ENCODE results near the gene PRRC2C. TPM values are rescaled to one million over a fixed set of nuclear protein-coding genes. Genes with fewer than 3 reads are reported as not detected.

The PRRC2C gene
- total and polyA plus RNA-seq, 2 of the 4 experiments (the other 2 are of a cell fraction), result 54.0 to 58.3 TPM

DNA sequence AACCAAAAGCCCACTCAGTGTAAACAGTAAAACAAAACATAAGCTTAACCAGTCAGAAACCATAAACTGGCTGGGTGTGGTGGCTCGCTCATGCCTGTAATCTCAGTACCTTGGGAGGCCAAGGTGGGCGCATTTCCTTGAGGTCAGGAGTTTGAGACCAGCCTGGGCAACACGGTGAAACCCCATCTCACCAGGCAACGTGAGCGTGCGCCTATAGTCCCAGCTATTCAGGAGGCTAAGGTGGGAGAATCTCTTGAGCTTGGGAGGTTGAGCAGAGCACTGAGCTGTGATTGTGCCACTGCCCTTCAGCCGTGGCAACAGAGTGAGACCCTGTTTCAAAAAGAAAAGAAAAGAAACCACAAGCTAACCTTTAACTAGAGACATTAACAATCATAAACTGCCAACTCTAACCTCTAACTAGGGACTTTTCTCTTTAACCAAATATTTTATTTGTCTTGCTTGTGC is 13.1 kb upstream of the PRRC2C start:
- no peak overlapping the region for H2BK120ac ChIP-seq (ENCODE audit: low read depth, low read length)
- no peak overlapping the region for H3K56ac ChIP-seq (ENCODE audit: extremely low read depth, insufficient read depth, low read length)
- H3K9me3 ChIP-seq (ENCODE audit: control insufficient read depth, insufficient read depth, low read length), result no peaks in the 10 kb centered on the region
- no peak overlapping the region for H3K23ac ChIP-seq (ENCODE audit: low read depth, low read length)
- H2BK5ac ChIP-seq (ENCODE audit: low read depth, low read length, poor library complexity, severe bottlenecking), result no peak overlapping the region
- no peak overlapping the region for H3K4me2 ChIP-seq (ENCODE audit: low read depth, low read length)
- H3K18ac ChIP-seq (ENCODE audit: low read depth, low read length), result no peak overlapping the region
- H2AK5ac ChIP-seq (ENCODE audit: low read depth, low read length), result no peak overlapping the region
- no peak overlapping the region for H3K9ac ChIP-seq (ENCODE audit: low read depth, low read length)
- POLR2A ChIA-PET (ENCODE audit: unreplicated experiment), result no interaction called here
- H3K27me3 ChIP-seq (ENCODE audit: control insufficient read depth, insufficient read depth, low read length), result no peaks in the 10 kb centered on the region
- DNase-seq, result no peak
- no peak overlapping the region for H3K4ac ChIP-seq (ENCODE audit: low read depth, low read length)
- H3K14ac ChIP-seq (replicated peaks; ENCODE audit: low read depth, low read length), result no peak overlapping the region
- no peaks in the 10 kb centered on the region for H4K20me1 ChIP-seq (ENCODE audit: insufficient read depth, low read length)
- no peaks in the 10 kb centered on the region for H3K36me3 ChIP-seq (ENCODE audit: control insufficient read depth, insufficient read depth, low read length)
- BruUV-seq (replicated peaks), result no TSS peak
- H3K4me1 ChIP-seq (ENCODE audit: control insufficient read depth, insufficient read depth, low read length), result no peaks in the 10 kb centered on the region
- no CpG with 5 or more reads among the region's 7 CpGs for WGBS, 2 experiments (ENCODE audit: extremely low coverage in 2 of 2, insufficient read length in 1 of 2)
- 0 out of 2 replicates have a peak, but pooled peaks cover 3% of the 10 kb centered on the region for H3K9me1 ChIP-seq (ENCODE audit: insufficient read depth, low read length)
- H4K5ac ChIP-seq (ENCODE audit: low read depth, low read length), result no peak overlapping the region
- dilution Hi-C loops (cut with HindIII; ENCODE audit: low sequenced_read_pairs, unreplicated experiment) (no loop called here), in situ Hi-C loops (cut with MboI; ENCODE audit: low sequenced_read_pairs) (no loop called here), intact Hi-C loops (cut with micrococcal nuclease) (no loop called here)
- CTCF ChIA-PET, result interaction anchor here (1.4 kb wide), 1 partner anchor 12 kb away, joined by 4 read pairs; no protein-coding TSS in a partner anchor
- no peak overlapping the region for H3K4me3 ChIP-seq (ENCODE audit: insufficient read depth, low read depth, low read length)
- H3K79me1 ChIP-seq (ENCODE audit: low read depth in 1 of 2, low read length in 2 of 2), result no peaks in the 10 kb centered on the region
- H2BK20ac ChIP-seq (ENCODE audit: low read depth, low read length), result no peak overlapping the region
- no peak overlapping the region for H2BK15ac ChIP-seq (ENCODE audit: low read depth, low read length)
- no peak overlapping the region for H3K27ac ChIP-seq (ENCODE audit: insufficient read depth, low read length)
- H4K91ac ChIP-seq (ENCODE audit: insufficient read depth, low read depth, low read length), result no peak overlapping the region
- no peak overlapping the region for H2AK9ac ChIP-seq (replicated peaks; ENCODE audit: low read depth, low read length, poor library complexity)
- no peak overlapping the region for H2AFZ ChIP-seq (replicated peaks; ENCODE audit: low read length, poor library complexity)
- no peak for ATAC-seq (ENCODE audit: low read depth)
- no peak for TF ChIP-seq RCOR1 (IDR thresholded peaks at IDR 0.05; ENCODE audit: insufficient replicate concordance, low read length)
- TF ChIP-seq, protein P1, sequence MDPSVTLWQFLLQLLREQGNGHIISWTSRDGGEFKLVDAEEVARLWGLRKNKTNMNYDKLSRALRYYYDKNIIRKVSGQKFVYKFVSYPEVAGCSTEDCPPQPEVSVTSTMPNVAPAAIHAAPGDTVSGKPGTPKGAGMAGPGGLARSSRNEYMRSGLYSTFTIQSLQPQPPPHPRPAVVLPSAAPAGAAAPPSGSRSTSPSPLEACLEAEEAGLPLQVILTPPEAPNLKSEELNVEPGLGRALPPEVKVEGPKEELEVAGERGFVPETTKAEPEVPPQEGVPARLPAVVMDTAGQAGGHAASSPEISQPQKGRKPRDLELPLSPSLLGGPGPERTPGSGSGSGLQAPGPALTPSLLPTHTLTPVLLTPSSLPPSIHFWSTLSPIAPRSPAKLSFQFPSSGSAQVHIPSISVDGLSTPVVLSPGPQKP (IDR thresholded peaks at IDR 0.05; ENCODE audit: borderline replicate concordance, low read depth, low read length), result no peak
- no peak for TF ChIP-seq NFE2L2 (IDR thresholded peaks at IDR 0.05; ENCODE audit: low read depth, low read length)
- TF ChIP-seq BHLHE40 (IDR thresholded peaks at IDR 0.05; ENCODE audit: low read depth, low read length), result no peak
- TF ChIP-seq RAD21 (IDR thresholded peaks at IDR 0.05; ENCODE audit: low read length), result no peak
- TF ChIP-seq CHD1 (IDR thresholded peaks at IDR 0.05; ENCODE audit: low read depth, low read length), result no peak
- TF ChIP-seq FOS (IDR thresholded peaks at IDR 0.05; ENCODE audit: low read depth, low read length), result no peak
- TF ChIP-seq, protein P2, sequence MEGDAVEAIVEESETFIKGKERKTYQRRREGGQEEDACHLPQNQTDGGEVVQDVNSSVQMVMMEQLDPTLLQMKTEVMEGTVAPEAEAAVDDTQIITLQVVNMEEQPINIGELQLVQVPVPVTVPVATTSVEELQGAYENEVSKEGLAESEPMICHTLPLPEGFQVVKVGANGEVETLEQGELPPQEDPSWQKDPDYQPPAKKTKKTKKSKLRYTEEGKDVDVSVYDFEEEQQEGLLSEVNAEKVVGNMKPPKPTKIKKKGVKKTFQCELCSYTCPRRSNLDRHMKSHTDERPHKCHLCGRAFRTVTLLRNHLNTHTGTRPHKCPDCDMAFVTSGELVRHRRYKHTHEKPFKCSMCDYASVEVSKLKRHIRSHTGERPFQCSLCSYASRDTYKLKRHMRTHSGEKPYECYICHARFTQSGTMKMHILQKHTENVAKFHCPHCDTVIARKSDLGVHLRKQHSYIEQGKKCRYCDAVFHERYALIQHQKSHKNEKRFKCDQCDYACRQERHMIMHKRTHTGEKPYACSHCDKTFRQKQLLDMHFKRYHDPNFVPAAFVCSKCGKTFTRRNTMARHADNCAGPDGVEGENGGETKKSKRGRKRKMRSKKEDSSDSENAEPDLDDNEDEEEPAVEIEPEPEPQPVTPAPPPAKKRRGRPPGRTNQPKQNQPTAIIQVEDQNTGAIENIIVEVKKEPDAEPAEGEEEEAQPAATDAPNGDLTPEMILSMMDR (conservative IDR thresholded peaks at IDR 0.05; ENCODE audit: low read depth, low read length), result no peak
- TF ChIP-seq, protein P3, sequence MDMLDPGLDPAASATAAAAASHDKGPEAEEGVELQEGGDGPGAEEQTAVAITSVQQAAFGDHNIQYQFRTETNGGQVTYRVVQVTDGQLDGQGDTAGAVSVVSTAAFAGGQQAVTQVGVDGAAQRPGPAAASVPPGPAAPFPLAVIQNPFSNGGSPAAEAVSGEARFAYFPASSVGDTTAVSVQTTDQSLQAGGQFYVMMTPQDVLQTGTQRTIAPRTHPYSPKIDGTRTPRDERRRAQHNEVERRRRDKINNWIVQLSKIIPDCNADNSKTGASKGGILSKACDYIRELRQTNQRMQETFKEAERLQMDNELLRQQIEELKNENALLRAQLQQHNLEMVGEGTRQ (IDR thresholded peaks at IDR 0.05; ENCODE audit: low read depth, low read length), result no peak
- TF ChIP-seq CEBPB (IDR thresholded peaks at IDR 0.05; ENCODE audit: low read depth, low read length), result no peak
- H4K8ac ChIP-seq (ENCODE audit: low read depth in 2 of 2, low read length in 2 of 2), result no peak overlapping the region

Data from IMR-90 (cell line).